Gastrocnemius medialis (tissue), 4 donors: ENCODE data around the gene GUCY2C. TPM values are rescaled to one million over a fixed set of nuclear protein-coding genes. Genes with fewer than 3 reads are reported as not detected.

Source experiments
- ATAC-seq, 2 donors: fragments of 150-250 bp; one replicate each; pipeline ENCODE4 v1.9.1; 2016
- DNase-seq, 2 donors: peaks; one replicate each; pipeline ENCODE4 v3.0.0-alpha.2; 2019
- H3K27ac ChIP-seq, 4 donors: fragments of 200-600 bp; sonication (generic); 1 replicate in 1 of 4; 2 replicates in 3 of 4; pipeline ENCODE4 v1.5.1; 2016 to 2018; ENCODE audit warnings: mild to moderate bottlenecking in 2 of 4, moderate library complexity in 1 of 4
- H3K27me3 ChIP-seq, 3 donors: fragments of 200-600 bp; sonication (generic) in 2 of 3; 1 replicate in 1 of 3; 2 replicates in 2 of 3; pipeline versions ENCODE4 v1.5.1 to v1.6.0; 2016 to 2019; ENCODE audit warnings: mild to moderate bottlenecking in 1 of 3, moderate library complexity in 1 of 3
- H3K36me3 ChIP-seq, 2 donors: fragments of 200-600 bp; sonication (generic) in 1 of 2; one replicate each; pipeline ENCODE4 v1.5.1; 2017 to 2018
- H3K4me1 ChIP-seq, 2 donors: fragments of 200-600 bp; sonication (generic) in 1 of 2; one replicate each; pipeline ENCODE4 v1.5.1; 2016 to 2017; ENCODE audit warnings: mild to moderate bottlenecking in 2 of 2
- H3K4me3 ChIP-seq, 4 donors: fragments of 200-600 bp; sonication (generic) in 3 of 4; 1 replicate in 1 of 4; 2 replicates in 3 of 4; pipeline ENCODE4 v1.5.1; 2016 to 2019; ENCODE audit warnings: mild to moderate bottlenecking in 2 of 4
- H3K9me3 ChIP-seq, 3 donors: fragments of 200-600 bp; sonication (generic) in 2 of 3; 1 replicate in 1 of 3; 2 replicates in 2 of 3; pipeline ENCODE4 v1.5.1; 2016 to 2019
- CTCF ChIP-seq, 5 experiments: fragments of 450-650 bp in 3 of 5; fragments of 200-600 bp in 2 of 5; sonication (generic) in 2 of 5; IDR thresholded peaks in 4 of 5; conservative IDR thresholded peaks in 1 of 5; 1 replicate in 4 of 5; 2 replicates in 1 of 5; pipeline ENCODE4 v1.5.1; 2016 to 2019; ENCODE audit warnings: antibody characterized with exemption in 5 of 5, mild to moderate bottlenecking in 3 of 5, moderate library complexity in 3 of 5
- POLR2A ChIP-seq, 2 donors: fragments of 450-650 bp; IDR thresholded peaks; one replicate each; pipeline ENCODE4 v1.6.1; 2017; ENCODE audit warnings: antibody characterized with exemption in 2 of 2, mild to moderate bottlenecking in 2 of 2, moderate library complexity in 2 of 2
- in situ Hi-C, 4 donors: fragments of 200-750 bp; cut with MboI; loops; one replicate each; pipeline versions ENCODE4 v1.15.0 to v1.8.0; 2017; ENCODE audit warnings: low sequenced_read_pairs in 4 of 4
- intact Hi-C: fragments of 100-400 bp; cut with DNase I; formaldehyde crosslinking; loops from one replicate; pipeline ENCODE4 v1.15.1; 2023; ENCODE audit warnings: low total_unique reads
- total RNA-seq, 4 donors: library from RNA; depleted of rRNA; stranded (reverse); fragments of >200 nt; gene quantifications; one replicate each; pipeline versions ENCODE4 v1.1.0 to v1.2.3, GENCODE V29; 2016

Gene GUCY2C
- total RNA-seq, 4 donors from 2014 or later = 0.09 to 0.17 TPM; not detected in 2

GRCh38 chr12:14612898-14613445 lies 83.4 kb downstream of the GUCY2C start:
- no peak overlapping the region for H3K4me3 ChIP-seq
- H3K4me1 ChIP-seq = peaks cover 16 to 19% of the 10 kb centered on the region in 2 donors
- ATAC-seq (no peak), DNase-seq (no peak)
- H3K36me3 ChIP-seq = no peaks in the 10 kb centered on the region
- intact Hi-C loops = loop anchor here (10.0 kb wide), 1 partner anchor 378 kb away; no protein-coding TSS in a partner anchor
- in situ Hi-C loops = no loop called here
- H3K9me3 ChIP-seq = peaks cover 0 to 5% (median 0%) of the 10 kb centered on the region in 3 donors
- H3K27me3 ChIP-seq = no peaks in the 10 kb centered on the region
- H3K27ac ChIP-seq = no peak overlapping the region
- TF ChIP-seq POLR2A (IDR thresholded peaks at IDR 0.05) = no peak
- TF ChIP-seq CTCF (IDR thresholded peaks at IDR 0.05 in 4 of 5, conservative IDR thresholded peaks at IDR 0.05 in 1 of 5) = no peak

- Histone ChIP-seq H3K27ac (no peak overlapping the region), H3K4me1 (peaks cover 16 to 19% of the 10 kb centered on the region in 2 donors), H3K36me3 (no peaks in the 10 kb centered on the region), H3K9me3 (peaks cover 0 to 5% (median 0%) of the 10 kb centered on the region in 3 donors), H3K27me3 (no peaks in the 10 kb centered on the region), H3K4me3 (no peak overlapping the region)
- TF ChIP-seq POLR2A (IDR thresholded peaks at IDR 0.05) (no peak), CTCF (IDR thresholded peaks at IDR 0.05 in 4 of 5, conservative IDR thresholded peaks at IDR 0.05 in 1 of 5) (no peak)
- intact Hi-C loops (loop anchor here (10.0 kb wide), 1 partner anchor 377 kb away; no protein-coding TSS in a partner anchor), in situ Hi-C loops (no loop called here)
- ATAC-seq = no peak
- no peak for DNase-seq
These were observed 84.1 kb downstream of the GUCY2C start for GRCh38 chr12:14612250-14612649.

GRCh38 chr12:14611640-14612203 lies 84.7 kb downstream of the GUCY2C start:
- no peak overlapping the region for H3K4me3 ChIP-seq
- intact Hi-C loops = loop anchor here (10.0 kb wide), 1 partner anchor 377 kb away; no protein-coding TSS in a partner anchor
- ATAC-seq (no peak), DNase-seq (no peak)
- H3K27ac ChIP-seq = no peak overlapping the region
- H3K36me3 ChIP-seq = no peaks in the 10 kb centered on the region
- TF ChIP-seq CTCF (IDR thresholded peaks at IDR 0.05 in 4 of 5, conservative IDR thresholded peaks at IDR 0.05 in 1 of 5) (no peak), POLR2A (IDR thresholded peaks at IDR 0.05) (no peak)
- H3K4me1 ChIP-seq = peaks cover 16 to 19% of the 10 kb centered on the region in 2 donors
- H3K27me3 ChIP-seq = no peaks in the 10 kb centered on the region
- peaks cover 0 to 10% (median 0%) of the 10 kb centered on the region in 3 donors for H3K9me3 ChIP-seq
- in situ Hi-C loops = no loop called here

GRCh38 chr12:14607568-14607967 lies 88.8 kb downstream of the GUCY2C start:
- in situ Hi-C loops = no loop called here
- Histone ChIP-seq H3K27me3 (no peaks in the 10 kb centered on the region), H3K36me3 (no peaks in the 10 kb centered on the region), H3K4me3 (no peak overlapping the region), H3K4me1 (peaks cover under 1 to 6% of the 10 kb centered on the region in 2 donors), H3K9me3 (peaks cover 0 to 12% (median 7%) of the 10 kb centered on the region in 3 donors), H3K27ac (no peak overlapping the region)
- TF ChIP-seq POLR2A (IDR thresholded peaks at IDR 0.05) = no peak
- no peak for TF ChIP-seq CTCF (IDR thresholded peaks at IDR 0.05 in 4 of 5, conservative IDR thresholded peaks at IDR 0.05 in 1 of 5)
- DNase-seq (no peak), ATAC-seq (no peak)
- intact Hi-C loops = no loop called here
